ENCODE data around the gene OXT. TPM values are rescaled to one million over a fixed set of nuclear protein-coding genes. Genes with fewer than 3 reads are reported as not detected.

OXT gene
- total and polyA plus RNA-seq, 2 of the 4 experiments (the other 2 are of a cell fraction), result not detected

- H3K18ac ChIP-seq (ENCODE audit: low read depth, low read length), result no peak overlapping the region
- in situ Hi-C loops (cut with MboI; ENCODE audit: low sequenced_read_pairs) (no loop called here), dilution Hi-C loops (cut with HindIII; ENCODE audit: low sequenced_read_pairs, unreplicated experiment) (no loop called here), intact Hi-C loops (cut with micrococcal nuclease) (no loop called here)
- ATAC-seq (ENCODE audit: low read depth), result no peak
- H2BK15ac ChIP-seq (ENCODE audit: low read depth, low read length), result no peak overlapping the region
- H2AFZ ChIP-seq (replicated peaks; ENCODE audit: low read length, poor library complexity), result peak overlapping the region; percentile 100
- peaks cover 21% of the 10 kb centered on the region for H3K36me3 ChIP-seq (ENCODE audit: control insufficient read depth, insufficient read depth, low read length)
- H2AK9ac ChIP-seq (replicated peaks; ENCODE audit: low read depth, low read length, poor library complexity), result peak overlapping the region; percentile 83
- peaks cover 8% of the 10 kb centered on the region for H3K4me1 ChIP-seq (ENCODE audit: control insufficient read depth, insufficient read depth, low read length)
- DNase-seq, result no peak
- H3K14ac ChIP-seq (replicated peaks; ENCODE audit: low read depth, low read length), result peak overlapping the region; percentile 50
- H3K4me2 ChIP-seq (ENCODE audit: low read depth, low read length), result peak overlapping the region; percentile 83
- peak overlapping the region; percentile 59 to 75; a peak in 2 of 4 replicates for H4K8ac ChIP-seq (ENCODE audit: low read depth in 2 of 2, low read length in 2 of 2)
- no TSS peak for BruUV-seq (replicated peaks)
- 33% methylated on average over 27 of the region's 39 CpGs; no CpG with 5 or more reads in 1 of the 2 experiments for WGBS, 2 experiments (ENCODE audit: extremely low coverage in 2 of 2, insufficient read length in 1 of 2)
- TF ChIP-seq RFX5 (IDR thresholded peaks at IDR 0.05; ENCODE audit: low read depth, low read length), result no peak
- TF ChIP-seq, protein P1, sequence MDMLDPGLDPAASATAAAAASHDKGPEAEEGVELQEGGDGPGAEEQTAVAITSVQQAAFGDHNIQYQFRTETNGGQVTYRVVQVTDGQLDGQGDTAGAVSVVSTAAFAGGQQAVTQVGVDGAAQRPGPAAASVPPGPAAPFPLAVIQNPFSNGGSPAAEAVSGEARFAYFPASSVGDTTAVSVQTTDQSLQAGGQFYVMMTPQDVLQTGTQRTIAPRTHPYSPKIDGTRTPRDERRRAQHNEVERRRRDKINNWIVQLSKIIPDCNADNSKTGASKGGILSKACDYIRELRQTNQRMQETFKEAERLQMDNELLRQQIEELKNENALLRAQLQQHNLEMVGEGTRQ (IDR thresholded peaks at IDR 0.05; ENCODE audit: low read depth, low read length), result no peak
- no peak for TF ChIP-seq RCOR1 (IDR thresholded peaks at IDR 0.05; ENCODE audit: insufficient replicate concordance, low read length)
- no peak for TF ChIP-seq SMC3 (IDR thresholded peaks at IDR 0.05; ENCODE audit: low read depth, low read length)
- TF ChIP-seq BHLHE40 (IDR thresholded peaks at IDR 0.05; ENCODE audit: low read depth, low read length), result no peak
- TF ChIP-seq CEBPB (IDR thresholded peaks at IDR 0.05; ENCODE audit: low read depth, low read length), result no peak
- no peak for TF ChIP-seq MXI1 (IDR thresholded peaks at IDR 0.05; ENCODE audit: borderline replicate concordance, low read depth, low read length)
- no peak for TF ChIP-seq FOS (IDR thresholded peaks at IDR 0.05; ENCODE audit: low read depth, low read length)
- no peak for TF ChIP-seq NFE2L2 (IDR thresholded peaks at IDR 0.05; ENCODE audit: low read depth, low read length)
- no peak for TF ChIP-seq POLR2A (IDR thresholded peaks at IDR 0.05; ENCODE audit: low read depth, low read length)
- TF ChIP-seq RAD21 (IDR thresholded peaks at IDR 0.05; ENCODE audit: low read length), result no peak
- TF ChIP-seq CHD1 (IDR thresholded peaks at IDR 0.05; ENCODE audit: low read depth, low read length), result no peak
- TF ChIP-seq ELK1 (IDR thresholded peaks at IDR 0.05; ENCODE audit: borderline replicate concordance, low read depth, low read length), result no peak
- no peak for TF ChIP-seq MAZ (IDR thresholded peaks at IDR 0.05; ENCODE audit: borderline replicate concordance, low read depth, low read length)
- no peak for TF ChIP-seq MAFK (IDR thresholded peaks at IDR 0.05; ENCODE audit: low read depth, low read length)
- peak overlapping the region; percentile 19 for H2BK5ac ChIP-seq (ENCODE audit: low read depth, low read length, poor library complexity, severe bottlenecking)
- peak overlapping the region; percentile 83 for H3K4me3 ChIP-seq (ENCODE audit: insufficient read depth, low read depth, low read length)
- no peak overlapping the region for H3K4ac ChIP-seq (ENCODE audit: low read depth, low read length)
- H3K79me1 ChIP-seq (ENCODE audit: low read depth in 1 of 2, low read length in 2 of 2), result peaks cover 10 to 23% of the 10 kb centered on the region in 2 experiments
- POLR2A ChIA-PET (ENCODE audit: unreplicated experiment), result interaction anchor here (0.5 kb wide), 1 partner anchor 13 kb away, joined by 3 read pairs; no protein-coding TSS in a partner anchor
- H3K56ac ChIP-seq (ENCODE audit: extremely low read depth, insufficient read depth, low read length), result no peak overlapping the region
- H3K23ac ChIP-seq (ENCODE audit: low read depth, low read length), result peak overlapping the region; percentile 58
- H3K27ac ChIP-seq (ENCODE audit: insufficient read depth, low read length), result peak overlapping the region; percentile 75
- H3K9me1 ChIP-seq (ENCODE audit: insufficient read depth, low read length), result peaks cover 24% of the 10 kb centered on the region
- peaks cover 10% of the 10 kb centered on the region for H4K20me1 ChIP-seq (ENCODE audit: insufficient read depth, low read length)
- peak overlapping the region; percentile 4; the same call in 1 of the 2 replicates for H2AK5ac ChIP-seq (ENCODE audit: low read depth, low read length)
- H4K5ac ChIP-seq (ENCODE audit: low read depth, low read length), result no peak overlapping the region
- no peaks in the 10 kb centered on the region for H3K27me3 ChIP-seq (ENCODE audit: control insufficient read depth, insufficient read depth, low read length)
- peak overlapping the region; percentile 75 for H3K9ac ChIP-seq (ENCODE audit: low read depth, low read length)
- no peak overlapping the region for H2BK20ac ChIP-seq (ENCODE audit: low read depth, low read length)
- CTCF ChIA-PET, result no interaction called here
- no peaks in the 10 kb centered on the region for H3K9me3 ChIP-seq (ENCODE audit: control insufficient read depth, insufficient read depth, low read length)
- no peak overlapping the region for H2BK120ac ChIP-seq (ENCODE audit: low read depth, low read length)
- no peak overlapping the region for H4K91ac ChIP-seq (ENCODE audit: insufficient read depth, low read depth, low read length)
These were observed 24.6 kb upstream of the OXT start for GRCh38 chr20:3046677-3047462.

Measured in IMR-90 (cell line).